Keratinocyte (primary cell): ENCODE results near the gene SPTLC3. TPM values are rescaled to one million over a fixed set of nuclear protein-coding genes. Genes with fewer than 3 reads are reported as not detected.

Source experiments
- DNase-seq: peaks from one replicate; pipeline ENCODE4 v3.0.0-alpha.2; 2011; ENCODE audit warnings: low read depth, missing footprints, low spot score
- FAIRE-seq: peaks from 2 replicates; lab custom pipeline; 2011; peaks lifted over from hg19 to GRCh38; lab: Jason Lieb, UNC
- H2AFZ ChIP-seq: 2 replicates; pipeline ENCODE4 v1.6.0; 2012; ENCODE audit warnings: low read length, control low read depth, inconsistent platforms; ENCODE audit not compliant: control insufficient read depth
- H3K27ac ChIP-seq: 2 replicates; pipeline ENCODE4 v1.5.1; 2011; ENCODE audit warnings: low read length; ENCODE audit not compliant: control insufficient read depth, insufficient read depth
- H3K27me3 ChIP-seq: 3 replicates; pipeline ENCODE4 v1.6.0; 2011; ENCODE audit warnings: low read length; ENCODE audit not compliant: control insufficient read depth, insufficient read depth; ENCODE audit errors: extremely low read depth
- H3K36me3 ChIP-seq, 2 experiments: 2 replicates in 1 of 2; 3 replicates in 1 of 2; pipeline ENCODE4 v1.5.1; 2011; ENCODE audit warnings: low read length in 2 of 2, mild to moderate bottlenecking in 1 of 2; ENCODE audit not compliant: control insufficient read depth in 2 of 2, insufficient read depth in 2 of 2; ENCODE audit errors: extremely low read depth in 1 of 2
- H3K4me1 ChIP-seq: 3 replicates; pipeline ENCODE4 v1.5.1; 2011; ENCODE audit warnings: low read length; ENCODE audit not compliant: control insufficient read depth, insufficient read depth; ENCODE audit errors: extremely low read depth
- H3K4me2 ChIP-seq: 3 replicates; pipeline ENCODE4 v1.6.0; 2011; ENCODE audit warnings: low read depth, low read length; ENCODE audit not compliant: control insufficient read depth, insufficient read depth; ENCODE audit errors: extremely low read depth
- H3K4me3 ChIP-seq, 3 experiments: fragments of 200-600 bp in 1 of 3; sonication (generic) in 1 of 3; 2 replicates in 2 of 3; 3 replicates in 1 of 3; pipeline ENCODE4 v1.5.1; 2011 to 2016; ENCODE audit warnings: low read length in 3 of 3, mild to moderate bottlenecking in 3 of 3, control low read depth in 2 of 3, inconsistent platforms in 1 of 3, low read depth in 1 of 3, mixed read lengths in 1 of 3, mixed run types in 1 of 3, moderate library complexity in 1 of 3; ENCODE audit not compliant: control insufficient read depth in 2 of 3, insufficient read depth in 2 of 3; ENCODE audit errors: extremely low read depth in 1 of 3
- H3K79me2 ChIP-seq: 2 replicates; pipeline ENCODE4 v1.6.0; 2012; ENCODE audit warnings: low read length; ENCODE audit not compliant: control insufficient read depth, insufficient read depth
- H3K9ac ChIP-seq: 3 replicates; pipeline ENCODE4 v1.6.0; 2011; ENCODE audit warnings: low read length; ENCODE audit not compliant: control insufficient read depth, insufficient read depth; ENCODE audit errors: extremely low read depth
- H3K9me1 ChIP-seq: 3 replicates; pipeline ENCODE4 v1.6.0; 2011; ENCODE audit warnings: low read length; ENCODE audit not compliant: control insufficient read depth, insufficient read depth; ENCODE audit errors: extremely low read depth
- H3K9me3 ChIP-seq: 2 replicates; pipeline ENCODE4 v1.5.1; 2012; ENCODE audit warnings: low read depth, low read length; ENCODE audit not compliant: control insufficient read depth
- H4K20me1 ChIP-seq: 3 replicates; pipeline ENCODE4 v1.6.0; 2011; ENCODE audit warnings: low read length; ENCODE audit not compliant: control insufficient read depth, insufficient read depth; ENCODE audit errors: extremely low read depth
- CTCF ChIP-seq, 3 experiments: IDR thresholded peaks in 1 of 3; conservative IDR thresholded peaks in 1 of 3; optimal IDR thresholded peaks in 1 of 3; 2 replicates in 2 of 3; 3 replicates in 1 of 3; pipeline versions ENCODE3 to v1.5.1; 2011; ENCODE audit warnings: low read length in 3 of 3, mild to moderate bottlenecking in 3 of 3, moderate library complexity in 2 of 3, control low read depth in 1 of 3, inconsistent platforms in 1 of 3; ENCODE audit not compliant: insufficient read depth in 2 of 3; ENCODE audit errors: extremely low read depth in 1 of 3
- EZH2 ChIP-seq: IDR thresholded peaks from one replicate; pipeline ENCODE4 v1.6.1; 2012; ENCODE audit warnings: inconsistent platforms, mild to moderate bottlenecking, low read length, moderate library complexity
- dilution Hi-C: fragments of 300-500 bp; cut with MboI; formaldehyde crosslinking; loops from one replicate; pipeline ENCODE4 v1.7.0; 2020; ENCODE audit warnings: low sequenced_read_pairs; ENCODE audit not compliant: extremely low pct_ligation_motif_present
- polyA plus RNA-seq, 5 experiments: library from polyadenylated mRNA; depleted of rRNA in 3 of 5; stranded (reverse) in 3 of 5; stranded (forward) in 1 of 5; unstranded in 1 of 5; fragments of >200 nt; gene quantifications; 1 replicate in 1 of 5; 2 replicates in 3 of 5; 3 replicates in 1 of 5; pipeline versions ENCODE4 v1.2.1 to v1.2.3, GENCODE V29; 2011 to 2012; ENCODE audit warnings: missing spikeins in 2 of 5, low read depth in 1 of 5, low replicate concordance in 1 of 5

The SPTLC3 gene
- polyA plus RNA-seq, 1 donor (not counting 4 experiments of a cell fraction or from before 2014, with no cell fraction given): 11.4 TPM

- Histone ChIP-seq H3K9me3 (no peaks in the 10 kb centered on the region), H3K36me3 (peaks cover 3 to 5% of the 10 kb centered on the region in 2 experiments), H3K9ac (no peak overlapping the region), H4K20me1 (no peaks in the 10 kb centered on the region), H2AFZ (no peak overlapping the region), H3K4me1 (peaks cover 52% of the 10 kb centered on the region), H3K79me2 (no peaks in the 10 kb centered on the region), H3K27ac (peak overlapping the region; percentile 95), H3K9me1 (no peaks in the 10 kb centered on the region), H3K27me3 (no peaks in the 10 kb centered on the region), H3K4me3 (no peak overlapping the region), H3K4me2 (peak overlapping the region; percentile 91)
- no peak for DNase-seq
- TF ChIP-seq EZH2 (no peak), CTCF (optimal IDR thresholded peaks at IDR 0.05 in 1 of 3, IDR thresholded peaks at IDR 0.05 in 1 of 3, conservative IDR thresholded peaks at IDR 0.05 in 1 of 3; ENCODE audit: extremely low read depth in 1 of 3, insufficient read depth in 2 of 3, low read length in 3 of 3) (no peak)
- peak; percentile 88 for FAIRE-seq
- dilution Hi-C loops: no loop called here
Measured at GRCh38 chr20:13028001-13028400, 19.2 kb downstream of the SPTLC3 start.

GRCh38 chr20:13028673-13029072 lies 19.9 kb downstream of the SPTLC3 start:
- Histone ChIP-seq H3K9me1 (no peaks in the 10 kb centered on the region), H3K27ac (peak overlapping the region; percentile 95), H2AFZ (peak overlapping the region; percentile 37), H3K4me3 (no peak overlapping the region), H3K9ac (no peak overlapping the region), H3K4me2 (peak overlapping the region; percentile 91), H3K9me3 (no peaks in the 10 kb centered on the region), H3K27me3 (no peaks in the 10 kb centered on the region), H3K36me3 (peaks cover 3 to 5% of the 10 kb centered on the region in 2 experiments), H3K79me2 (no peaks in the 10 kb centered on the region), H4K20me1 (no peaks in the 10 kb centered on the region), H3K4me1 (peaks cover 54% of the 10 kb centered on the region)
- FAIRE-seq (peak; percentile 57), DNase-seq (no peak)
- dilution Hi-C loops: no loop called here
- TF ChIP-seq CTCF (optimal IDR thresholded peaks at IDR 0.05 in 1 of 3, IDR thresholded peaks at IDR 0.05 in 1 of 3, conservative IDR thresholded peaks at IDR 0.05 in 1 of 3; ENCODE audit: extremely low read depth in 1 of 3, insufficient read depth in 2 of 3, low read length in 3 of 3) (no peak), EZH2 (no peak)
